ENCODE measurements around the gene ZMYND8. TPM values are rescaled to one million over a fixed set of nuclear protein-coding genes. Genes with fewer than 3 reads are reported as not detected.

ZMYND8 gene
- total RNA-seq, 1 donor from 2014 or later, result 37.9 TPM

DNA sequence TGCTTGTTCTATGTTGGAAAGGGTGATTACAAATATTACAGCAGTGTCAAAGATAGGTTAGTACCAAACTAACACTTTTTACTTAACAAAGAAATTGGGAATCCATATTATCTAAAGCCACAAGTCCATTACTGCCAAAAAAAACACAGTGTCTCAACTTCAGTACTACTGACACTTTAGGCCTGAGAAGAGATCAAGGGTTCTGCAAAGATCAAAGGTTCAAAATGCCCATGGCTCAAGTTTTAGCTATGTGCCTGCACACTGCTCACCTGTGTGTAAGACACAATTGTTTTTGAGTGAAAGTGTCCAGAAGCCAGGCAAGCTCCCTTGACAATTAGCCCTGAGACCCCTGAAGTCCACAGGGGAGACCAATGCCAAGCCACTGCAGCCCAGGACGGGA lies 132.6 kb downstream of the ZMYND8 start:
- peaks cover 19% of the 10 kb centered on the region for H3K4me1 ChIP-seq
- TF ChIP-seq, protein P1, sequence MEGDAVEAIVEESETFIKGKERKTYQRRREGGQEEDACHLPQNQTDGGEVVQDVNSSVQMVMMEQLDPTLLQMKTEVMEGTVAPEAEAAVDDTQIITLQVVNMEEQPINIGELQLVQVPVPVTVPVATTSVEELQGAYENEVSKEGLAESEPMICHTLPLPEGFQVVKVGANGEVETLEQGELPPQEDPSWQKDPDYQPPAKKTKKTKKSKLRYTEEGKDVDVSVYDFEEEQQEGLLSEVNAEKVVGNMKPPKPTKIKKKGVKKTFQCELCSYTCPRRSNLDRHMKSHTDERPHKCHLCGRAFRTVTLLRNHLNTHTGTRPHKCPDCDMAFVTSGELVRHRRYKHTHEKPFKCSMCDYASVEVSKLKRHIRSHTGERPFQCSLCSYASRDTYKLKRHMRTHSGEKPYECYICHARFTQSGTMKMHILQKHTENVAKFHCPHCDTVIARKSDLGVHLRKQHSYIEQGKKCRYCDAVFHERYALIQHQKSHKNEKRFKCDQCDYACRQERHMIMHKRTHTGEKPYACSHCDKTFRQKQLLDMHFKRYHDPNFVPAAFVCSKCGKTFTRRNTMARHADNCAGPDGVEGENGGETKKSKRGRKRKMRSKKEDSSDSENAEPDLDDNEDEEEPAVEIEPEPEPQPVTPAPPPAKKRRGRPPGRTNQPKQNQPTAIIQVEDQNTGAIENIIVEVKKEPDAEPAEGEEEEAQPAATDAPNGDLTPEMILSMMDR (IDR thresholded peaks at IDR 0.05; ENCODE audit: borderline replicate concordance), result no peak

DNA sequence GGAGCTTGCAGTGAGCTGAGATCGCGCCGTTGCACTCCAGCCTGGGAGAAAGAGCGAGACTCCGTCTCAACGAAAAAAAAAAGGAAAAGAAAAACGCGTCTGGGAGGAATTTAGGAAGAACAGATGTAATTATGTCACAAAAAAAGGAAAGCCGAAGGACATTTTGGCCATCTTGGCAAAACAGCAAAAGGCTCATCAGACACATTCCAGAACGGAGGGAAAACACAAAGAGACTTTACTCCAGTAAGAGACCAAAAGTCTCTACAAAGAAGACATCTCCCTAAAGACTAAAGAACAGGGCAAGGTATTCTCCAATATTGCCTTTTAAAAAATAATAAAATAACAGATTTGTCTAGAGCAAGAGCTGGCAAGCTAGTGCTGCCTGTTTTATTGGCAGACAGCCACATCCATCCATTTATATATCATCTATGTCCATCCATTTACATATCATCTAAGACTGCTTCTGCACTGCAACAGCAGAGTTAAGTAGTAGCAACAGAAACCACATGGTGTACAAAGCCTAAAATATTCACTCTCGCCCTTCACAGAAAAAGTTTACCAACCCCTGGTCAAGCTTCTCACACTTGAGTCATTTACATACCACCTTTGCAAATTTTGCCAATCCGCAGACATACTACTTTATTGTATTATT lies 133.9 kb downstream of the ZMYND8 start:
- H3K4me3 ChIP-seq, result no peak overlapping the region
- intact Hi-C loops (cut with micrococcal nuclease), result no loop called here
- no peak overlapping the region for H3K27ac ChIP-seq (replicated peaks)
- TF ChIP-seq, protein P1 (IDR thresholded peaks at IDR 0.05; ENCODE audit: borderline replicate concordance), result no peak
- no peak for DNase-seq
- H3K36me3 ChIP-seq, result peaks cover 89% of the 10 kb centered on the region
- H3K27me3 ChIP-seq (ENCODE audit: low read depth), result no peaks in the 10 kb centered on the region
- no peaks in the 10 kb centered on the region for H3K9me3 ChIP-seq (replicated peaks)
- peaks cover 21% of the 10 kb centered on the region for H3K4me1 ChIP-seq

More for the DNA sequence above, 132.6 kb downstream of the ZMYND8 start:
- Histone ChIP-seq H3K9me3 (replicated peaks) (no peaks in the 10 kb centered on the region), H3K27ac (replicated peaks) (no peak overlapping the region), H3K36me3 (peaks cover 93% of the 10 kb centered on the region), H3K4me3 (no peak overlapping the region), H3K27me3 (ENCODE audit: low read depth) (no peaks in the 10 kb centered on the region)
- DNase-seq, result no peak
- intact Hi-C loops (cut with micrococcal nuclease), result no loop called here

DNA sequence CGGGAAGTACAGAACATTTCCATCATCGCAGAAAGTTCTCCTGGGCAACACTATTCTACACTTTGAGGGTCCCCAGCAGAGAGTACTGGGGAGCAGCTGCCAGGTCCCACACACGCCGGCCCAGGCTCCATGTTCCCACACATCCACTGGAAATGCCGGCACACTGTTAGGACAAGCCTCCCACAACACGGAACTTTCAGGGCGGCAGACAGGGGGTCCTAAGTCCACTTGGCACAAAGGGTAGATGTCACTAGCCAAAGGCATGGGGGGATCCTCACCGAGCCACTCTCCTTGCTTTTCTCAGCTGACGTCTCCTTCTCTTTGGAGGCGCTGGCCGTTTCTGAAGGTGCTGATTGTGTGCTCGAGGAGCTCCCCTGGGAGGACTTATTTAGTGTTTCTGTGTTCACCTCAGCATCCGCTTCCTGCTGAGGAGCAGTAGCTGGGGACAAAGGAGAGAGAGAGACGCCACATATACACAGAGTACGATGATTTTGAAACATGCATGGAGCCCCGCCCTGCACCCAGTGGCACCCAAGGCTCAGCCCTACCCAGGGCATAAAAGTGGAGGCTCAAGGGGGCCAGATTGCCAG lies 135.4 kb downstream of the ZMYND8 start:
- intact Hi-C loops (cut with micrococcal nuclease), result no loop called here
- no peak overlapping the region for H3K4me3 ChIP-seq
- peaks cover 87% of the 10 kb centered on the region for H3K36me3 ChIP-seq
- TF ChIP-seq, protein P1 (IDR thresholded peaks at IDR 0.05; ENCODE audit: borderline replicate concordance), result no peak
- DNase-seq, result no peak
- H3K27me3 ChIP-seq (ENCODE audit: low read depth), result no peaks in the 10 kb centered on the region
- no peak overlapping the region for H3K27ac ChIP-seq (replicated peaks)
- no peaks in the 10 kb centered on the region for H3K9me3 ChIP-seq (replicated peaks)
- H3K4me1 ChIP-seq, result peaks cover 28% of the 10 kb centered on the region

DNA sequence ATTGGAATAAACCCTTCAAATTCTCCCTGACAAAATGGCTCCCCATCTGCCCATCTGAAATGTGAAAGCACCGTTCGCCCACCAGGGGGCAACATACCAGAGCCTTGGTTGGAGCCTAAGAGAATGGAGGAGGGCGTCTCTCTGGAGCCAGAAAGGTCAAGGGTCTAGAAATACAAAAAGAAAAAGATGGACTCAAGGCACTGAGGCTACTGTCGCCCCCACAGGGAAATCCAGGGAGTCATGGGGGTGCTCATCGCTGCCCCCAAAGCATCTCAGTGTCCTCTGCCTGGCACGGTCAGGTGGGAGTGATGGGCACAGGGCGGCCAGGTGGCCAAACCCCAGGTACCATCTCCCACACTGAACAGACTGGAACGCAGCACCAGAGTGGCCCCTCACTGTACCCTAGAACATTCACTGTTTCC lies 136.3 kb downstream of the ZMYND8 start:
- no peaks in the 10 kb centered on the region for H3K27me3 ChIP-seq (ENCODE audit: low read depth)
- H3K27ac ChIP-seq (replicated peaks), result no peak overlapping the region
- TF ChIP-seq, protein P1 (IDR thresholded peaks at IDR 0.05; ENCODE audit: borderline replicate concordance), result peak; percentile 54
- intact Hi-C loops (cut with micrococcal nuclease), result no loop called here
- no peak for DNase-seq
- H3K4me1 ChIP-seq, result peaks cover 33% of the 10 kb centered on the region
- no peak overlapping the region for H3K4me3 ChIP-seq
- no peaks in the 10 kb centered on the region for H3K9me3 ChIP-seq (replicated peaks)
- peaks cover 88% of the 10 kb centered on the region for H3K36me3 ChIP-seq

DNA sequence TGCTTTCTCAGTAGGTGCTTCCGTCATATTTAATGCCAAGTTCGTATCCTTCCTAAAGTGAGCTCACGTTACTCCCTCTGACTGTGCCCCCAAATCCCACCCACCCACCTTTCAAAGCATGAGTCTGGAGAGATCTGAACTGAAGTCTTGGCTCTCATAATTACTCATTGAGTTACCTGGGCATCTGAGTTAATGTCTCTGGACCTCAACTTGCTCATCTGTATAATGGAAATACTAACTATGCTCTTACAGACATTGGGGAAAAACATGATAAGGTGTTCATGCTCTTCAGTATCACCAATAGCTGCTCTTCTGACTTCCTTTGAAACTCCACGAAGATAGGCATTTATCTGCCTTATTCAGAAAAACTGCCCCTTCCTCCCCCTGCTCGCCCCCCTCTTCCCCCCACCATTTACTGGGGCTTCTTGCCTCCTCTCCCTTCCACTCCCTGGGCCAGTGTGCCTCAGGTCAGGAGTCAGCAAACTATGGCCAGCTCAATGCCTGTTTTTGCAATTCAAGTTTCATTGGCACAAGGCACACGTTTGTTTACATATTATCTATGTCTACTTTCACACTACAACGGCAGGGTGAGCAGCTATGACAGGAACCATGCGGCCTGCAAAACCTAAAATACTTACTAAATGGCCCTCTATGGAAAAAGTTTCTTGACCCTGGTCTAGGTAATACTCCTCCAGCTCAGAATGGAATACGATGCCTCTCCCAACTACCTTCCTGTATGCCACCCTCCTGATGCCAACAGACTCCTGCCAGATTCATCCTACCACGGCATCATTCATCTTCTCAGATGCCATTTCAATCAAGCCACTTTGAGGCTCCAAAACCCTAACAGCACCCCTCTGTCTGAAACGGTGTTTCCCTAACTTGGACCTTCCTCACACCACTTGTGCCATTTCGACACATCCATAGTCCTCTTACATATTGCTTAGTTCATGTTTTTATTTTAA lies 138.7 kb downstream of the ZMYND8 start:
- Histone ChIP-seq H3K4me1 (peaks cover 53% of the 10 kb centered on the region), H3K9me3 (replicated peaks) (no peaks in the 10 kb centered on the region), H3K36me3 (peaks cover 85% of the 10 kb centered on the region), H3K27ac (replicated peaks) (peak overlapping the region; percentile 50), H3K27me3 (ENCODE audit: low read depth) (no peaks in the 10 kb centered on the region), H3K4me3 (no peak overlapping the region)
- no peak for DNase-seq
- TF ChIP-seq, protein P1 (IDR thresholded peaks at IDR 0.05; ENCODE audit: borderline replicate concordance), result no peak
- intact Hi-C loops (cut with micrococcal nuclease), result no loop called here

Data from left ventricle myocardium inferior (tissue), 1 donor.